Caco-2 (cell line): Measurements from ENCODE around the gene SLC51B. TPM values are rescaled to one million over a fixed set of nuclear protein-coding genes. Genes with fewer than 3 reads are reported as not detected.
A peak's percentile ranks its signal among the peaks of the same experiment; 100 is the strongest.

Source experiments
- BruUV-seq: library from RNA; stranded (reverse); fragments of 400-500 nt; replicated peaks from 2 replicates; lab custom pipeline; 2021; lab: Mats Ljungman, UMichigan
- CTCF ChIA-PET: fragments of 300-600 bp; sonication (Branson Sonifier 250); formaldehyde crosslinking; loops from one replicate; lab custom pipeline; 2022; ENCODE audit warnings: antibody characterized with exemption; lab: Charles Lee
- POLR2A ChIA-PET: fragments of 300-600 bp; sonication (Branson Sonifier 250); formaldehyde crosslinking; loops from one replicate; lab custom pipeline; 2022; ENCODE audit warnings: antibody characterized with exemption; lab: Charles Lee
- DNase-seq, 2 experiments: peaks; one replicate each; pipeline versions ENCODE4 v3.0.0 to v3.0.0-alpha.2; 2020 to 2022
- H3K27me3 ChIP-seq: replicated peaks from 2 replicates; pipeline ENCODE4 v1.6.0; 2011; ENCODE audit warnings: low read length; ENCODE audit not compliant: control insufficient read depth, insufficient read depth
- H3K36me3 ChIP-seq: 2 replicates; pipeline ENCODE4 v1.5.1; 2011; ENCODE audit warnings: low read length; ENCODE audit not compliant: control insufficient read depth, insufficient read depth
- H3K4me1 ChIP-seq: fragments of 250-450 bp; sonication (Bioruptor Pico); 2 replicates; pipeline ENCODE4 v1.5.1; 2020; ENCODE audit warnings: mild to moderate bottlenecking
- H3K4me3 ChIP-seq: 2 replicates; pipeline ENCODE4 v1.5.1; 2011; ENCODE audit warnings: low read depth, mild to moderate bottlenecking, control low read depth, low read length
- H3K9me3 ChIP-seq: fragments of 250-450 bp; sonication (Bioruptor Pico); 2 replicates; pipeline ENCODE4 v1.5.1; 2020; ENCODE audit warnings: mild to moderate bottlenecking, moderate library complexity
- H3K27ac Mint-ChIP-seq: one replicate; pipeline ENCODE4 v1.8.0; 2022; ENCODE audit warnings: mixed read lengths; ENCODE audit not compliant: unreplicated experiment
- H3K27me3 Mint-ChIP-seq: one replicate; pipeline ENCODE4 v1.8.0; 2022; ENCODE audit warnings: mixed read lengths; ENCODE audit not compliant: insufficient read depth, unreplicated experiment
- H3K36me3 Mint-ChIP-seq: one replicate; pipeline ENCODE4 v1.8.0; 2022; ENCODE audit warnings: mild to moderate bottlenecking, mixed read lengths; ENCODE audit not compliant: insufficient read depth, unreplicated experiment
- H3K4me1 Mint-ChIP-seq: one replicate; pipeline ENCODE4 v1.8.0; 2022; ENCODE audit warnings: low read depth, mixed read lengths; ENCODE audit not compliant: unreplicated experiment
- H3K4me3 Mint-ChIP-seq: one replicate; pipeline ENCODE4 v1.8.0; 2022; ENCODE audit warnings: mild to moderate bottlenecking, moderate library complexity, mixed read lengths; ENCODE audit not compliant: unreplicated experiment
- H3K9me3 Mint-ChIP-seq: one replicate; pipeline ENCODE4 v1.8.0; 2022; ENCODE audit warnings: mixed read lengths; ENCODE audit not compliant: unreplicated experiment
- CTCF ChIP-seq, 2 experiments: fragments of 200-600 bp in 1 of 2; IDR thresholded peaks; 1 replicate in 1 of 2; 2 replicates in 1 of 2; pipeline versions ENCODE4 v1.5.1 to v1.8.0; 2011 to 2022; ENCODE audit warnings: antibody characterized with exemption in 1 of 2, control low read depth in 1 of 2, inconsistent platforms in 1 of 2, low read depth in 1 of 2, low read length in 1 of 2, mild to moderate bottlenecking in 1 of 2, moderate library complexity in 1 of 2; ENCODE audit not compliant: insufficient read depth in 1 of 2, severe bottlenecking in 1 of 2, unreplicated experiment in 1 of 2
- intact Hi-C: fragments of 100-400 bp; cut with micrococcal nuclease; formaldehyde crosslinking; loops from one replicate; pipeline ENCODE4 v1.10.0; 2022; ENCODE audit not compliant: unreplicated experiment
- total RNA-seq: library from RNA; stranded (reverse); gene quantifications from 2 replicates; pipeline ENCODE4 v1.2.3, GENCODE V29; 2022

Gene SLC51B
- total RNA-seq, 1 experiment from 2014 or later: 15.4 TPM

DNA sequence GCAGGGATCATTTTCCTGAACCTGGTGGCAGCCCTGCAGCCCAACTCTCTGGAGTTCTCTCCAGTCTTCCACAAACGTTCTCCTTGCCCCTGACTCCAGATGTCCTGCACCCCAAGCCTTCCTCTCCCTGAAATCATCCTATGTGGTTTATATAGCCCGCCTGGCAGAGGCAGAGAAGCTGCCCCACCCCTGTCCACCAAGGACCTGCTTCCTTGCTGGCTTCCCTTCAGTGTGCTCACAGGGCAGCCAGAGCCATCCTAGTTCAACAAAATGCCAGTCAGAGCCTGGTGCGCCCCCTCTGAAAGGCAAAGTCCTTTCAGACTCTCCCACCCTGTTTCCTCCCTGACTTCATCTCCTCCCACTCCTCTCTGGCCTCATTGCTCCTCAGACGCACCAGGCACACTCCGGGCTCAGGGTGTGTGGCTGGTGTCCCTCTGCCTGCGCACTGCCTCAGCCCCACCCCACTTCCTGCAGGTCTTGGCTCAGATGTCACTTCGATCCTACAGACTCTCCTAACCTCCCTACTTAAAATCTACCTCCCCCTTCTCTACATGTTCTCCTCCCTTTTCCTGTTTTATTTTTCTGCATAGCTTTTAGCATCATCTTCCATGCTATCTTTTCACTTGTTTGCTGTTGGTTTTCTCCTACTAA is 37.2 kb downstream of the SLC51B start:
- no peak overlapping the region for H3K4me3 ChIP-seq
- no peaks in the 10 kb centered on the region for H3K36me3 ChIP-seq
- BruUV-seq: no TSS peak
- H3K4me3 Mint-ChIP-seq: no peak overlapping the region
- no peak for TF ChIP-seq CTCF (IDR thresholded peaks at IDR 0.05; ENCODE audit: insufficient read depth in 1 of 2, low read depth in 1 of 2, low read length in 1 of 2, severe bottlenecking in 1 of 2, unreplicated experiment in 1 of 2)
- intact Hi-C loops: no loop called here
- CTCF ChIA-PET: interaction anchor here (0.6 to 3.2 kb wide), 8 partner anchors 14 to 354 kb away, joined by 3 to 42 read pairs (median 6); no protein-coding TSS in a partner anchor
- H3K4me1 ChIP-seq: peaks cover 48% of the 10 kb centered on the region
- H3K36me3 Mint-ChIP-seq: peaks cover 6% of the 10 kb centered on the region
- DNase-seq: no peak
- no peaks in the 10 kb centered on the region for H3K27me3 ChIP-seq
- H3K4me1 Mint-ChIP-seq: peaks cover 55% of the 10 kb centered on the region
- POLR2A ChIA-PET: interaction anchor here (0.6 kb wide), 1 partner anchor 16 kb away, joined by 6 read pairs; no protein-coding TSS in a partner anchor
- H3K9me3 Mint-ChIP-seq: no peaks in the 10 kb centered on the region
- H3K27me3 Mint-ChIP-seq: no peaks in the 10 kb centered on the region
- H3K27ac Mint-ChIP-seq: no peak overlapping the region
- no peaks in the 10 kb centered on the region for H3K9me3 ChIP-seq

DNA sequence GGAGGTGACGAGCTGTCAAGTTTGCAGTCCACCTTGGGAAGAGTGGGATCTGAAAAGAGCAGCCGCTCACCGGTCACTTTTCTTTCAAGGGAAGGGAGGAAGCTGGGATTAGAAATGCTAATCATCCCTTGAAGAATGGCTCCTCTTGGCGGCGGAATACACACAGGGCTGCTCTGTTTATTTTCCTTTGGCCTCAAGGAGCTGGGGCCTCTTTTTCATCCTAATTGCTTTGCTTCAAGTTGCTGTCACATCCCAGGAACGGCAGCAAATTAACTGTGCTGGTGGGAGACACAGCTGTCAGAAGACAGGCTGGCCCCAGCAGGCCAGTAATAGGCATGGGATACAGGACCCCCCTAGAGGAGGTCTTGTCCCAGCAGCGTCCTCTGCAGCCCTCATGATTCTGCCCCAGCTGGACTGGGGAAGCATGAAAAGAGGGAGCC is 38.1 kb downstream of the SLC51B start:
- Histone ChIP-seq H3K36me3 (no peaks in the 10 kb centered on the region), H3K4me1 (peaks cover 57% of the 10 kb centered on the region), H3K4me3 (no peak overlapping the region), H3K9me3 (no peaks in the 10 kb centered on the region), H3K27me3 (no peaks in the 10 kb centered on the region)
- Mint-ChIP-seq H3K36me3 (peaks cover 6% of the 10 kb centered on the region), H3K4me3 (no peak overlapping the region), H3K27ac (peak overlapping the region; percentile 18), H3K4me1 (peaks cover 63% of the 10 kb centered on the region), H3K27me3 (no peaks in the 10 kb centered on the region), H3K9me3 (no peaks in the 10 kb centered on the region)
- ChIA-PET POLR2A (no interaction called here), CTCF (interaction anchor here (0.6 to 3.2 kb wide), 14 partner anchors 15 to 355 kb away, joined by 3 to 42 read pairs (median 4); partner anchors contain the start of gene SLC51B)
- BruUV-seq: no TSS peak
- TF ChIP-seq CTCF (IDR thresholded peaks at IDR 0.05; ENCODE audit: insufficient read depth in 1 of 2, low read depth in 1 of 2, low read length in 1 of 2, severe bottlenecking in 1 of 2, unreplicated experiment in 1 of 2): peak in 1 of 2 experiments; percentile 40
- intact Hi-C loops: loop anchor here (1.0 kb wide), 1 partner anchor 50 kb away; no protein-coding TSS in a partner anchor
- peak in 1 of 2 experiments; percentile 39 for DNase-seq

DNA sequence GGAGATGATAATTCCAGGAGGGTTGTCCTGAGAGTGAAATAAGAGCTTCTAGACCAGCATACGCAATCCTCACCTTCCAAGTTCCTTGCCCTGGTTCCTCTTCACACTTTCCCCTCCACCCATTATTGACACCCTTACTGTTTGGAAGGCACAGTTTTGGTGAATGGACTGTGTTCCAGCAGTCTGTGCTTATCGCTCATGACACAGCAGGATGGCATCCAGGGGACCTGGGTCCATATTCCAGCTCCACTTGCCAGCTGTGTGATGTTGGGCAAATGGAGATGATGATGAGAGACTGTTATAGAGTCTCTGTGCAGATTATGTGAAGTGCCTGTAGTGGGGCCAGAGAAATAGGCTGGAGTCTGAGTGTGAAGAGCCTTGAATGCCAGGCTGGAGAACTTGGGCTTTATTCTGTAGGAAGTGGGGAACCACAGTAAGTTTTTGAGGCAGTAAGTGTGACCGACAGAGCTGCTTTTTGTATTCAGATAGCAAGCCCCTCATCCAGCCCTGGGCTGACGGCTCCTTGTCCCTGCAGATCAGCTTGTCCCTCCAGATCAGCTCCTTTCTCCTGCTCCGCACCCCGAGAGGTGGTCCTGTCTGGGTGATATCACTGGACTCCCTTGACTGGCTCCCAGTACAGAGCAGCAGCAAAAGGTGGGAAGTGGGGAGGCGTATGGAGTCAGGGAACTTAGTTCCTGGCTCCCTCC is 39.5 kb downstream of the SLC51B start:
- Mint-ChIP-seq H3K4me1 (peaks cover 75% of the 10 kb centered on the region), H3K4me3 (no peak overlapping the region), H3K27me3 (no peaks in the 10 kb centered on the region), H3K9me3 (no peaks in the 10 kb centered on the region), H3K36me3 (peaks cover 15% of the 10 kb centered on the region), H3K27ac (peak overlapping the region; percentile 90)
- H3K4me3 ChIP-seq: no peak overlapping the region
- H3K36me3 ChIP-seq: no peaks in the 10 kb centered on the region
- intact Hi-C loops: no loop called here
- CTCF ChIA-PET: interaction anchor here (1.4 to 3.2 kb wide), 4 partner anchors 17 to 54 kb away, joined by 4 to 42 read pairs (median 12); no protein-coding TSS in a partner anchor
- no peaks in the 10 kb centered on the region for H3K9me3 ChIP-seq
- POLR2A ChIA-PET: no interaction called here
- no peak for TF ChIP-seq CTCF (IDR thresholded peaks at IDR 0.05; ENCODE audit: insufficient read depth in 1 of 2, low read depth in 1 of 2, low read length in 1 of 2, severe bottlenecking in 1 of 2, unreplicated experiment in 1 of 2)
- no peaks in the 10 kb centered on the region for H3K27me3 ChIP-seq
- no TSS peak for BruUV-seq
- DNase-seq: no peak
- H3K4me1 ChIP-seq: peaks cover 69% of the 10 kb centered on the region
